Stomach (tissue), 19 donors: ENCODE measurements around the gene RGMA. TPM values are rescaled to one million over a fixed set of nuclear protein-coding genes. Genes with fewer than 3 reads are reported as not detected.

Experiments
- DNase-seq, 2 donors: peaks; one replicate each; pipeline versions ENCODE4 v3.0.0 to v3.0.0-alpha.2; 2013 to 2019
- H3K27ac ChIP-seq, 5 donors: fragments of 200-600 bp in 4 of 5; sonication (generic) in 4 of 5; one replicate each; pipeline ENCODE4 v1.5.1; 2013 to 2019; ENCODE audit warnings: mild to moderate bottlenecking in 1 of 5, moderate library complexity in 1 of 5
- H3K27me3 ChIP-seq, 3 donors: fragments of 200-600 bp; sonication (generic); one replicate each; pipeline ENCODE4 v1.5.1; 2017 to 2019; ENCODE audit warnings: mixed run types in 1 of 3
- H3K36me3 ChIP-seq, 4 donors: fragments of 200-600 bp; sonication (generic); 1 replicate in 3 of 4; 2 replicates in 1 of 4; pipeline ENCODE4 v1.5.1; 2016 to 2019
- H3K4me1 ChIP-seq, 4 donors: fragments of 200-600 bp; sonication (generic); one replicate each; pipeline ENCODE4 v1.5.1; 2016 to 2019
- H3K4me3 ChIP-seq, 4 donors: fragments of 200-600 bp; sonication (generic) in 3 of 4; one replicate each; pipeline ENCODE4 v1.5.1; 2016 to 2019; ENCODE audit warnings: mild to moderate bottlenecking in 1 of 4
- H3K9me3 ChIP-seq, 4 donors: fragments of 200-600 bp; sonication (generic); one replicate each; pipeline ENCODE4 v1.5.1; 2016 to 2019
- EP300 ChIP-seq: sonication (generic); formaldehyde crosslinking; IDR thresholded peaks from one replicate; pipeline ENCODE4 v1.6.1; 2017; ENCODE audit warnings: antibody characterized with exemption
- POLR2A ChIP-seq, 4 donors: fragments of 450-650 bp; IDR thresholded peaks; one replicate each; pipeline ENCODE4 v1.6.1; 2016; ENCODE audit warnings: antibody characterized with exemption in 4 of 4, control low read depth in 2 of 4, mild to moderate bottlenecking in 1 of 4, moderate library complexity in 1 of 4
- POLR2AphosphoS5 ChIP-seq, 3 donors: sonication (generic); formaldehyde crosslinking; IDR thresholded peaks; one replicate each; pipeline ENCODE4 v1.6.1; 2016; ENCODE audit warnings: antibody characterized with exemption in 3 of 3
- WGBS, 5 donors: extraction: QIAGEN DNeasy Blood & Tissue Kit in 3 of 5; methylation state at CpG; one replicate each; pipeline versions ENCODE4 v1.1.5 to v1.1.7; 2013 to 2018; 5-methylcytosine and 5-hydroxymethylcytosine counted together
- intact Hi-C: fragments of 100-400 bp; cut with DNase I; formaldehyde crosslinking; loops from one replicate; pipeline ENCODE4 v1.15.1; 2023; ENCODE audit warnings: low total_unique reads
- long read RNA-seq, 10 donors: transcript quantifications; one replicate each; lab custom pipeline, GENCODE V29; 2026
- polyA plus RNA-seq, 3 donors: library from polyadenylated mRNA; stranded (reverse); fragments of 200-250 nt; gene quantifications; one replicate each; pipeline ENCODE4 v1.2.3, GENCODE V29; 2013
- total RNA-seq, 5 donors: library from RNA; depleted of rRNA; stranded (reverse); fragments of >200 nt; gene quantifications; one replicate each; pipeline versions ENCODE4 v1.1.0 to v1.2.3, GENCODE V29; 2014 to 2016
- TF ChIP-seq, protein P1 (sequence below), 7 experiments: fragments of 450-650 bp in 4 of 7; fragments of 200-600 bp in 3 of 7; sonication (generic) in 3 of 7; IDR thresholded peaks; one replicate each; pipeline ENCODE4 v1.5.1; 2016 to 2019; ENCODE audit warnings: antibody characterized with exemption in 7 of 7, control low read depth in 2 of 7, mild to moderate bottlenecking in 1 of 7
- donor health status: healthy with polysubstance abuse.
- donor health status: Bipolar disorder and iron deficiency.
- donor health status: healthy.

RGMA gene, protein sequence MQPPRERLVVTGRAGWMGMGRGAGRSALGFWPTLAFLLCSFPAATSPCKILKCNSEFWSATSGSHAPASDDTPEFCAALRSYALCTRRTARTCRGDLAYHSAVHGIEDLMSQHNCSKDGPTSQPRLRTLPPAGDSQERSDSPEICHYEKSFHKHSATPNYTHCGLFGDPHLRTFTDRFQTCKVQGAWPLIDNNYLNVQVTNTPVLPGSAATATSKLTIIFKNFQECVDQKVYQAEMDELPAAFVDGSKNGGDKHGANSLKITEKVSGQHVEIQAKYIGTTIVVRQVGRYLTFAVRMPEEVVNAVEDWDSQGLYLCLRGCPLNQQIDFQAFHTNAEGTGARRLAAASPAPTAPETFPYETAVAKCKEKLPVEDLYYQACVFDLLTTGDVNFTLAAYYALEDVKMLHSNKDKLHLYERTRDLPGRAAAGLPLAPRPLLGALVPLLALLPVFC
- total RNA-seq (10 to 100 TPM in 4 of 5 donors, 1 to 10 TPM in 1; 1.7 to 64.2 (median 30.1) TPM), polyA plus RNA-seq (10 to 100 TPM in 1 of 3 donors, 1 to 10 TPM in 2; 4.6 to 19.8 (median 8.0) TPM)
- long read RNA-seq, donor 1, full-length matches to known transcripts, result 5 of 12 reads
- long read RNA-seq, donor 1, partial matches to known transcripts, result 7 of 12 reads
- long read RNA-seq, donor 1, other reads (novel, unspliced or antisense), result 0 of 12 reads
- long read RNA-seq, donor 2, full-length matches to known transcripts, result 9 of 9 reads
- long read RNA-seq, donor 2, partial matches to known transcripts, result 0 of 9 reads
- long read RNA-seq, donor 2, other reads (novel, unspliced or antisense), result 0 of 9 reads
- long read RNA-seq, donor 3, result 0 reads
- long read RNA-seq, donor 4, full-length matches to known transcripts, result 1 of 1 reads
- long read RNA-seq, donor 4, partial matches to known transcripts, result 0 of 1 reads
- long read RNA-seq, donor 4, other reads (novel, unspliced or antisense), result 0 of 1 reads
- long read RNA-seq, donor 5, full-length matches to known transcripts, result 10 of 10 reads
- long read RNA-seq, donor 5, partial matches to known transcripts, result 0 of 10 reads
- long read RNA-seq, donor 5, other reads (novel, unspliced or antisense), result 0 of 10 reads
- long read RNA-seq, donor 6, full-length matches to known transcripts, result 12 of 18 reads
- long read RNA-seq, donor 6, partial matches to known transcripts, result 6 of 18 reads
- long read RNA-seq, donor 6, other reads (novel, unspliced or antisense), result 0 of 18 reads
- long read RNA-seq, donor 7, full-length matches to known transcripts, result 14 of 32 reads
- long read RNA-seq, donor 7, partial matches to known transcripts, result 18 of 32 reads
- long read RNA-seq, donor 7, other reads (novel, unspliced or antisense), result 0 of 32 reads
- long read RNA-seq, donor 8, full-length matches to known transcripts, result 2 of 2 reads
- long read RNA-seq, donor 8, partial matches to known transcripts, result 0 of 2 reads
- long read RNA-seq, donor 8, other reads (novel, unspliced or antisense), result 0 of 2 reads
- long read RNA-seq, donor 9, partial matches to known transcripts, result 0 of 1 reads
- long read RNA-seq, donor 9, other reads (novel, unspliced or antisense), result 0 of 1 reads
- long read RNA-seq, donor 10, full-length matches to known transcripts, result 5 of 5 reads
- long read RNA-seq, donor 10, partial matches to known transcripts, result 0 of 5 reads
- long read RNA-seq, donor 10, other reads (novel, unspliced or antisense), result 0 of 5 reads

DNA sequence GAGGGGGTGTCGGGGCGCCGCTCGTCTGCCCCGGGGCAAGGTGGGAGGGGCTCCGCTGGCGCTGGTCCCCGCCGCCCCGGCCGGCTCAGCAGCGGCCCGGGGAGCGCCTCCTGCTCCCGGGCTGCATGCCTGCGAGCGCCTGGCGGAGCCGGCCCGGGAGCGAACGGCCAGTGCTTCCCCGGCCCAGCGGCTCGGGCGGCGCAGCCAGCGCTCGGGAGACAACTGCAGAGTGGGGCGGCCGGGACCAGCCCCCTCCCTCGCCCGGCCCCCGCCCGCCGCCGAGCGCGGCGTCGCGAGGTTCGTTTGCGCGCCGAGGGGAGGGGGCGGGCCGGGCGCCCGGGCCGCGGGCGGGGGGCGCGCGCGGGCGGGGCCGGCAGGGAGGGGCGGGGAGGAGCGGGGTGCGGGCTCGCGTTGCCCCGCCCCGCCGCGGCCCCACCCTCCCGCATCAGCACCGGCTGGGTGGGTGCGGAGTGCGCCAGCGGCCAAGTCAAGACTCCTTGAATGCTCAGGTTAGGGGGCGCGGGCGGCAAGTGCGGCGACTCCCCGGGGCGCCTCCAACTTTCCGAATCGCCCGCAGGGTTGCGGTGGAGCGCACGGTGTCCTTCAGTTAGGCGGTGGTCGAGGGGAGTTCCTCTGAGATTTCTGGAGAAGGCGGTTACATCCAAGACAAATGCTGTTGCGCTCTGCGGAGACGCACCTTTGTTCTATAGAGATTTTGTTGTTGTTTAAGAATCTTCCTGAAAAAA lies at the start of gene RGMA:
TSS of gene RGMA (minus strand) at position 231 of the 746 bp plus-strand sequence. CDS start 279 bp downstream, outside the sequence.
- Histone ChIP-seq H3K4me3 (peak within 1 kb of the TSS; percentile 56 to 75 (median 66)), H3K36me3 (no peaks in the 10 kb centered on the region), H3K27me3 (peaks cover 0 to 82% (median 64%) of the 10 kb centered on the region in 3 donors), H3K27ac (peak within 1 kb of the TSS in 4 of 5 donors; percentile 66 to 89 (median 78)), H3K4me1 (peaks cover 11 to 45% (median 25%) of the 10 kb centered on the region in 4 donors), H3K9me3 (no peaks in the 10 kb centered on the region)
- WGBS, 5 donors, result 0 to 4% (median 2%) methylated on average over 13 to 64 of the region's 92 CpGs
- intact Hi-C loops, result no loop called here
- TF ChIP-seq POLR2A (IDR thresholded peaks at IDR 0.05) (no peak), POLR2AphosphoS5 (IDR thresholded peaks at IDR 0.05) (no peak), EP300 (no peak)
- TF ChIP-seq, protein P1, sequence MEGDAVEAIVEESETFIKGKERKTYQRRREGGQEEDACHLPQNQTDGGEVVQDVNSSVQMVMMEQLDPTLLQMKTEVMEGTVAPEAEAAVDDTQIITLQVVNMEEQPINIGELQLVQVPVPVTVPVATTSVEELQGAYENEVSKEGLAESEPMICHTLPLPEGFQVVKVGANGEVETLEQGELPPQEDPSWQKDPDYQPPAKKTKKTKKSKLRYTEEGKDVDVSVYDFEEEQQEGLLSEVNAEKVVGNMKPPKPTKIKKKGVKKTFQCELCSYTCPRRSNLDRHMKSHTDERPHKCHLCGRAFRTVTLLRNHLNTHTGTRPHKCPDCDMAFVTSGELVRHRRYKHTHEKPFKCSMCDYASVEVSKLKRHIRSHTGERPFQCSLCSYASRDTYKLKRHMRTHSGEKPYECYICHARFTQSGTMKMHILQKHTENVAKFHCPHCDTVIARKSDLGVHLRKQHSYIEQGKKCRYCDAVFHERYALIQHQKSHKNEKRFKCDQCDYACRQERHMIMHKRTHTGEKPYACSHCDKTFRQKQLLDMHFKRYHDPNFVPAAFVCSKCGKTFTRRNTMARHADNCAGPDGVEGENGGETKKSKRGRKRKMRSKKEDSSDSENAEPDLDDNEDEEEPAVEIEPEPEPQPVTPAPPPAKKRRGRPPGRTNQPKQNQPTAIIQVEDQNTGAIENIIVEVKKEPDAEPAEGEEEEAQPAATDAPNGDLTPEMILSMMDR (IDR thresholded peaks at IDR 0.05), result no peak
- DNase-seq, result peak in 1 of 2 donors; percentile 77

DNA sequence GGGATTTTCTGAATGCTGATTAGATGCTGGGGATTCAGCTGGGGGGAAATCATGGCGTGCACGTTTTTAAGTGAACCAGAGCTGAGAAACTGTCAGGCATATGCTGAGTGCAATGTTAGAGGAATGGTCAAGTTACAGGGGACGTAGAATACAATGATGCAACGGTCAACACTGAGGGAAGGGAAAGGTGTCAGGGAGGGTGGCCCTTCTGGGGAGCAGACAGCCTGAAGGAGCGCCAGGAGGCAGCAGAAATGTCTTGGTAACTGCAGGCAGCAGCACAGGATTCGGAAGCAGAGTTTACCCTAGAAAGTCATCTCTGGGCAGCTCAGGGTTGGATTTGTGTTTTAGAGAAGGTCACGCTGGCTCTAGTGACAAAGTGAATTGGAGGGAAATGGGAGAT lies 47.6 kb upstream of the RGMA start:
- 66 to 77% (median 68%) methylated on average over 7 of the region's 7 CpGs for WGBS, 5 donors
- Histone ChIP-seq H3K4me3 (no peak overlapping the region), H3K27ac (no peak overlapping the region), H3K9me3 (no peaks in the 10 kb centered on the region), H3K36me3 (no peaks in the 10 kb centered on the region), H3K27me3 (no peaks in the 10 kb centered on the region), H3K4me1 (no peaks in the 10 kb centered on the region)
- no peak for DNase-seq
- TF ChIP-seq POLR2A (IDR thresholded peaks at IDR 0.05), result no peak
- TF ChIP-seq, protein P1 (IDR thresholded peaks at IDR 0.05), result no peak
- no peak for TF ChIP-seq EP300
- no peak for TF ChIP-seq POLR2AphosphoS5 (IDR thresholded peaks at IDR 0.05)
- intact Hi-C loops, result no loop called here

DNA sequence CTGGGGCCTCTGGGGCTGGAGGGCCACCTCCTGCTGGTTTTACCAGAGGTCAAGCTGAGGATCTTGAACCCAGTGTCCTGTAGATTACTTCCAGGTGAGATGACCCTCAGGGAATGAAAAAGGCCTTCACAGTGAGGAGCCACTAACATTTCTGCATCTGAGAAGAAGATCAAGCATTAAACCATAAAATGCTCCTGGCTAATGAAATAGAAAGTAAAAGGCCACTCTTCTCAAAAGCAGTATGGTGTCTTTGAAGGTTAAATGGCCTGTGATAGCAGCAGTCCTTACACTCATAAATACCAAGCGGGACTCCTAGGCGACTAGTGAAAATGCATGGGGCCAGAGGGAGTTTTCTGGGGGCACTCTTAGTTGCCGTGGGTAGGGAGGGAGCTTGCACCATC lies 47.0 kb upstream of the RGMA start:
- no peaks in the 10 kb centered on the region for H3K36me3 ChIP-seq
- no peaks in the 10 kb centered on the region for H3K9me3 ChIP-seq
- H3K4me1 ChIP-seq, result no peaks in the 10 kb centered on the region
- WGBS, 5 donors, result 59 to 74% (median 62%) methylated on average over 2 to 3 of the region's 3 CpGs
- TF ChIP-seq POLR2A (IDR thresholded peaks at IDR 0.05) (no peak), POLR2AphosphoS5 (IDR thresholded peaks at IDR 0.05) (no peak), EP300 (no peak)
- TF ChIP-seq, protein P1 (IDR thresholded peaks at IDR 0.05), result no peak
- H3K27me3 ChIP-seq, result no peaks in the 10 kb centered on the region
- intact Hi-C loops, result no loop called here
- no peak overlapping the region for H3K4me3 ChIP-seq
- DNase-seq, result no peak
- no peak overlapping the region for H3K27ac ChIP-seq
